Adrenal gland (tissue), 5 donors: ENCODE data around the gene MAML2.

Source experiments
- CTCF ChIP-seq, 6 experiments: fragments of 450-650 bp in 4 of 6; fragments of 200-600 bp in 2 of 6; sonication (generic) in 1 of 6; IDR thresholded peaks; 1 replicate in 5 of 6; 2 replicates in 1 of 6; pipeline versions ENCODE4 v1.5.1 to v1.8.0; 2016 to 2021; ENCODE audit warnings: antibody characterized with exemption in 6 of 6, mild to moderate bottlenecking in 2 of 6, moderate library complexity in 1 of 6
- POLR2A ChIP-seq, 2 donors: fragments of 450-650 bp; IDR thresholded peaks; one replicate each; pipeline ENCODE4 v1.6.1; 2017; ENCODE audit warnings: antibody characterized with exemption in 2 of 2, mild to moderate bottlenecking in 2 of 2, moderate library complexity in 1 of 2
- donor health status: DM: no; HTN: no; CAD: no.

DNA sequence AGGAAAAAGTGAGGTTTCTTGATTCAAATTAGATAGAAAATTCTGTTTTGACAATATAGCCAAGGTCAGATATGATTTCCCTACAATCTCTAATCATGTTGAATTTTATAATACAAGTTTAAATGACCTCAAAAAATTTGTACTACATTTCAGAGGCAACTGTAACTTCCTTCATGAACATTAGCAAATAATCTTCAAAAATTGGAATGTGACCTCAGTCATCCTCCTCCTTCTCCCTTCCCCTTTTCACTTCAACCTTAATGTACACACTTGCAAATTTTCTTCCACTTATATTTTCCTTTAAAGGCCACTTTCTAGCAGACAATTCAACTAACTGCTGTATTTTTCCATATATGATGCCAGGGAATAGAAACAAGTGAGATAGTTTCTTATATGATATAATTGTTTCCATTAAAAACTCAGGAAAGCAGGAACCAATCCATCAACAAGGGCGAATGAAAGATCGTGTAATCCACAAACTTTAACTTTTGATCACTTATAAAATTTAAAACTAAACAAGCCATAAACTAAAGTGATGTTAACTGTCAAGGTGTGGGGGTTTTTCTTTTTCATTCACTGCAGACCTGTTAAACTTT, 60.3 kb downstream of the MAML2 start:
- TF ChIP-seq POLR2A (IDR thresholded peaks at IDR 0.05) (no peak), CTCF (IDR thresholded peaks at IDR 0.05) (no peak)
